Endothelial cell of hepatic sinusoid (primary cell): Measurements from ENCODE around the gene TRIM59.

Source experiments
- in situ Hi-C: cut with HindIII; loops from 2 replicates; pipeline ENCODE4 v1.10.0; 2017; ENCODE audit warnings: low sequenced_read_pairs

TRIM59 gene

GRCh38 chr3:160403796-160404470, 45.7 kb downstream of the TRIM59 start:
- in situ Hi-C loops, result no loop called here

DNA sequence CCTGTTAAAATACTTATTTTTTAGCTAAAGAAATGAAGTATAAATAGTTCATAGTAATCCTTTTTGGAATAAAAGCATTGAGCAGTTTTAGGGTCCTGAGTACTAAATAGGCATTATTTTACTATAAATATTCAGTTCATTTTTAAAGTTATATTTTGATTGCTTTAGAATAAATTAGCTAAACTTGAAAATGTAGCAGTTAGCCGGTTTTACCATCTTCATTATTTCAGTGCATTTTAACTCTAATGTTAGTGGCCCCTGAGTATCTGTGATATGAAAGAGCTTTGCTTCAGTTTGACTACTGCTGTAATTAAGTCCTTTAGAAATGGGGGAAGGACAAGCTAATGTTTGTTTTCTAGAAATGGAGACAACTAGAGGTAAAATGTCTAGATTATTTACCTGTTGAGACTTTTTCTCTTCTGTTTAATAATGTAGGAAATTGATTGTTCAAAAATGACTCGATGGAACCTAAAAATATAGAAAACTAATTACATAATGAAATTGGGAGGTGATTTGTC, 46.5 kb downstream of the TRIM59 start:
- in situ Hi-C loops, result no loop called here

GRCh38 chr3:160402221-160403027, 47.2 kb downstream of the TRIM59 start:
- in situ Hi-C loops, result no loop called here

- in situ Hi-C loops, result no loop called here
These were observed 48.1 kb downstream of the TRIM59 start for GRCh38 chr3:160401291-160402095.

DNA sequence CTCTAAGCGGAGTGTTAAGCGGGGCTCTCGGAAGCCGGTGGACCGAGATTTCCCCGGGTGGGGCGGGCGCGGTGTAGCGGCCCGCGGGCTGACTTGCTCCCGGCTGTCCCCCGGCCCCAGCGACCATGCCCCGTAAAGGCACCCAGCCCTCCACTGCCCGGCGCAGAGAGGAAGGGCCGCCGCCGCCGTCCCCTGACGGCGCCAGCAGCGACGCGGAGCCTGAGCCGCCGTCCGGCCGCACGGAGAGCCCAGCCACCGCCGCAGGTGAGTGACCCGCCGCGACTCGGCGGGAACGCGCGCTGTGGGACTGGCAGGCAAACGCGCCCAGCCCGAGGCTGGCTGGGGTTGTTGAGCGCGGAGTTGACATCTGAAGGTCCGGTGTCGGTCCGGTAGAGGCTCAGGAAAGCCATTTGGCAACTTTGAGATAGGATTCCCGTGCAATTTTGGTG, 48.9 kb downstream of the TRIM59 start:
- in situ Hi-C loops, result no loop called here

- in situ Hi-C loops, result no loop called here
These were observed 49.4 kb downstream of the TRIM59 start for GRCh38 chr3:160400030-160400701.

DNA sequence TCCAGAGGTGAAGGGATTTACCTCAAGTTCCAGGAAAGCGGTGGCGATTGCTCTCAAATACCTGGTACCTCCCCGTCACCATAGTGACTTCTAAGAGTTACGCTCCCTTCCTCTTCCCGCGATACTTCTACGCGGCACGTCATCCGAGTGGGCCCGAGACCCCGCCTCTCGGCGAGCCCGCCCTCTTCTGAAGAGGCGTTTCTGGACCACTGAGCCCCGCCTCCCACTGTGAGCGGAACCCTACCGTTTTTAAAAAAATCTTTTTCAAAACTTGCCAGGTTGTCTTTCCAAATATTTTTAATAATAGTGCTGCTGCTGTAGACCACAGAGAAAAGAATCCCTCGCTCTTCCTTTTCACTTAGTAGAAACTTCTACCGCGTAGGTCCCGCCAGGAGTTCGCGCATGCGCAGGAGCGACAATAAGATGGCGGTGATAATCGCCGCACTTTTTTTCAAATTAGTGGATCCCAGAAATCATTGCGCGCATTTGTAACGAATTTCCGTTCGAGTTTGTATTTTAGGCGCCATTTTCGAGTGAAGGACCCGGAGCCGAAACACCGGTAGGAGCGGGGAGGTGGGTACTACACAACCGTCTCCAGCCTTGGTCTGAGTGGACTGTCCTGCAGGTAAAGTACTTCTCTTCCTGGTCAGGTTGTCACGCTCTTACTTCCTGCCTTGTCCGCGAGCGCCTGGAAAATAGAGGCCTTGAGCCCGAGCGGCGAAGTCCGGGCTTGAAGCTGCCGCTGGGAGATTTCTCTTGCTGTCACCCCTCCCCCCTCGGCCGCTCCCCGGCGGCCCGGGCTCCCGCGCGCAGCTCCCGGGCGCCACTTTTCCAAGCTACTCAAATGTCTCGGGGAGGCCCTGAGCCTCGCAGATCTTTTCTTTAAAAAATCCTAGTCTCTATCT, 50.2 kb downstream of the TRIM59 start, which contains the start of the genes IFT80 and SMC4:
Gene IFT80, minus strand, starts transcription at position 101 of the 905 bp plus-strand sequence. CDS start 14,625 bp downstream, outside the sequence.
Gene SMC4, plus strand, starts transcription at position 526 of the 905 bp plus-strand sequence. CDS start 1,177 bp downstream, outside the sequence.
- in situ Hi-C loops, result no loop called here

DNA sequence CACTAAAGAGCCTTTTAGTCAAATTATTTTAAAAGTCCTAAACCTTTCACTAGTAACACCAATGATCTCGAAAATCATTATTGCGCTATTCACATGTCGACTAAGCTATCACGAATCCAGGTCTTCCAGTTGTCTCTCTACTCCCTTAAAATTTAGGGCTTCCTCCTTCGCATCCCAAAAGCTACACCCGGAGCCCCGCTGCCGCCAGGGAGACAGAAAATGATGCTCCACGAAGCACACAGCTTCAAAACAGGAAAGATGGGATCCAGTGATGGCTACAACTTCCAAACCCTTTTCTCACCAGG, 50.8 kb downstream of the TRIM59 start:
- in situ Hi-C loops, result no loop called here

- in situ Hi-C loops, result no loop called here
These were observed 54.3 kb downstream of the TRIM59 start for GRCh38 chr3:160395297-160395696.

- in situ Hi-C loops, result no loop called here
These were observed 55.6 kb downstream of the TRIM59 start for GRCh38 chr3:160394009-160394392.

GRCh38 chr3:160393346-160394008, 56.1 kb downstream of the TRIM59 start:
- in situ Hi-C loops, result no loop called here

- in situ Hi-C loops, result no loop called here
These were observed 56.8 kb downstream of the TRIM59 start for GRCh38 chr3:160392798-160393197.

DNA sequence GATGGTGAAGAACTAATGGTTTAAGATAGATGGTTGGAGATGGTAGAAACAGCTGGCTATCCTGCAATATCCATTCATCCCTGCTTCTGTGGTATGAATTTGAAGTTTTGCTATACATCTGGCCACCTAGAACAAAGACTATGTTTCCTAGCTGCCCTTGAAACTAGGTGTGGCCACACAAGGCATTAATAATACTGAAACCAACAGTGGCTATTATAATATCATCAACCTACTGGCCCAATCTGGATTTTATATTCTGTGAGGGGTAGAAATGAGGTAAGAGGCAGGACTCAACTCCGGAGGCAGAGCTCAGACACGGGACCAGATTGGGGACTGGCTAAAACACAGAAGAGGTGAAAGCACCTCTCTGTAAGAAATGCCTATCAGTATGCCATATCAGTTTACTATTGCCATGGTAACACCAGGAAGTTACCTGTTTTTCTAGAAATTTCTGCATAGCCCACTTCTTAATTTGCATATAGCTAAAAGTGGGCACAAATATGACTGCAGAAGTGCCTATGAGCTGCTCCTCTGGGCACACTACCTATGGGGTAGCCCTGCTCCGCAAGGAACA, 58.9 kb downstream of the TRIM59 start:
- in situ Hi-C loops, result no loop called here
